ENCODE data around the gene FBLN1. TPM values are rescaled to one million over a fixed set of nuclear protein-coding genes. Genes with fewer than 3 reads are reported as not detected.

Gene FBLN1
- polyA plus RNA-seq, 1 donor from 2014 or later = 3.4 TPM

DNA sequence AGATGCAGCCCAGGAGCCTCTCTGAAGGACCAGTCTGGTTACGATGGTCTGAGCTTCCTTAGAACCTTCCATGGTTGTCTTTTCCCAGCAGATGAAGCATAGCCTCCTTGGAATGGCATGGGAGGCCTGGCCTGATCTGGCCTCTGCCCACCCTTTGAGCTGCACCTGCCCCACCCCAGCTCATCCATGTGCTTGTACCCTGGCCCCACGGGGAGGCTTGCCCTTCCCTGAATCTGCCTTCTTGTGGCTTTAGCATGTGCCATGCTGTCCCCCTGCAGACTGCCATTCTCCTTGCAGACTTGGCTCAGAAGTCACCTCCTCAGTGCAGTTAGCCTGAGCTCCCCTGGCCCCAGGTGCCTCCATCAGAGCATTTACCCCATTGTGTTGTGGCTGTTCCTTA lies 62.5 kb downstream of the FBLN1 start:
- H3F3A ChIP-seq (ENCODE audit: insufficient read depth, low read length, poor library complexity, severe bottlenecking) = no peaks in the 10 kb centered on the region
- no peaks in the 10 kb centered on the region for H3K36me3 ChIP-seq (ENCODE audit: insufficient read depth, low read length)
- no peaks in the 10 kb centered on the region for H3K79me2 ChIP-seq (replicated peaks; ENCODE audit: insufficient read depth, low read length)
- H4K20me1 ChIP-seq (ENCODE audit: insufficient read depth) = no peaks in the 10 kb centered on the region
- H2AFZ ChIP-seq (ENCODE audit: low read depth, low read length) = no peak overlapping the region
- H3K4me3 ChIP-seq (ENCODE audit: low read length) = no peak overlapping the region
- no peak overlapping the region for H3K9ac ChIP-seq (ENCODE audit: low read length)
- no peaks in the 10 kb centered on the region for H3K9me2 ChIP-seq (ENCODE audit: insufficient read depth, low read length)
- TF ChIP-seq SMC3 (conservative IDR thresholded peaks at IDR 0.05; ENCODE audit: poor library complexity) = no peak
- no peak overlapping the region for H3K4me2 ChIP-seq (ENCODE audit: low read length)
- H3K9me3 ChIP-seq (ENCODE audit: low read length) = peaks cover 3% of the 10 kb centered on the region
- H3K27ac ChIP-seq (ENCODE audit: low read length) = no peak overlapping the region
- H3K27me3 ChIP-seq (ENCODE audit: insufficient read depth, low read depth, low read length) = no peaks in the 10 kb centered on the region

DNA sequence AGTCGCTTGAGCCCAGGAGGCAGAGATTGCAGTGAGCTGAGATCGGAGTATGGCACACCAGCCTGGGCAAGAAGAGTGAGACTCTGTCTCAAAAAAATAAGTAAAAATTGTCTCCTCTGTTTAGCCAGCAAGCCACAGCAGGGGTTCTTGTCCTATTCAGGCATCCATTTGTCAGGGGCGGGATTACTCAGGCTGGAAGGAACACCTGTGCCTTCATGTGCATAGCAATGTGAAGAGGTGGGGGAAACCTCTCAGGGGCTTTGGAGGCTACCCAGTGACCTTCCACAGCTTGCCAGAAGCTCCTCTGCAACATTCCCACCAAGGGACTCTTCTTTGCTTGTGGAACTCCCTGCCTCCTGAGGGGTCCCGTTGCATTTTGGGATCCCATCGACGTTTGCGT lies 63.3 kb downstream of the FBLN1 start:
- H3K79me2 ChIP-seq (replicated peaks; ENCODE audit: insufficient read depth, low read length) = no peaks in the 10 kb centered on the region
- H4K20me1 ChIP-seq (ENCODE audit: insufficient read depth) = no peaks in the 10 kb centered on the region
- no peaks in the 10 kb centered on the region for H3F3A ChIP-seq (ENCODE audit: insufficient read depth, low read length, poor library complexity, severe bottlenecking)
- no peak overlapping the region for H3K9ac ChIP-seq (ENCODE audit: low read length)
- TF ChIP-seq, protein P1, sequence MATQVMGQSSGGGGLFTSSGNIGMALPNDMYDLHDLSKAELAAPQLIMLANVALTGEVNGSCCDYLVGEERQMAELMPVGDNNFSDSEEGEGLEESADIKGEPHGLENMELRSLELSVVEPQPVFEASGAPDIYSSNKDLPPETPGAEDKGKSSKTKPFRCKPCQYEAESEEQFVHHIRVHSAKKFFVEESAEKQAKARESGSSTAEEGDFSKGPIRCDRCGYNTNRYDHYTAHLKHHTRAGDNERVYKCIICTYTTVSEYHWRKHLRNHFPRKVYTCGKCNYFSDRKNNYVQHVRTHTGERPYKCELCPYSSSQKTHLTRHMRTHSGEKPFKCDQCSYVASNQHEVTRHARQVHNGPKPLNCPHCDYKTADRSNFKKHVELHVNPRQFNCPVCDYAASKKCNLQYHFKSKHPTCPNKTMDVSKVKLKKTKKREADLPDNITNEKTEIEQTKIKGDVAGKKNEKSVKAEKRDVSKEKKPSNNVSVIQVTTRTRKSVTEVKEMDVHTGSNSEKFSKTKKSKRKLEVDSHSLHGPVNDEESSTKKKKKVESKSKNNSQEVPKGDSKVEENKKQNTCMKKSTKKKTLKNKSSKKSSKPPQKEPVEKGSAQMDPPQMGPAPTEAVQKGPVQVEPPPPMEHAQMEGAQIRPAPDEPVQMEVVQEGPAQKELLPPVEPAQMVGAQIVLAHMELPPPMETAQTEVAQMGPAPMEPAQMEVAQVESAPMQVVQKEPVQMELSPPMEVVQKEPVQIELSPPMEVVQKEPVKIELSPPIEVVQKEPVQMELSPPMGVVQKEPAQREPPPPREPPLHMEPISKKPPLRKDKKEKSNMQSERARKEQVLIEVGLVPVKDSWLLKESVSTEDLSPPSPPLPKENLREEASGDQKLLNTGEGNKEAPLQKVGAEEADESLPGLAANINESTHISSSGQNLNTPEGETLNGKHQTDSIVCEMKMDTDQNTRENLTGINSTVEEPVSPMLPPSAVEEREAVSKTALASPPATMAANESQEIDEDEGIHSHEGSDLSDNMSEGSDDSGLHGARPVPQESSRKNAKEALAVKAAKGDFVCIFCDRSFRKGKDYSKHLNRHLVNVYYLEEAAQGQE (IDR thresholded peaks at IDR 0.05; ENCODE audit: borderline replicate concordance) = no peak
- TF ChIP-seq EZH2 (IDR thresholded peaks at IDR 0.05; ENCODE audit: borderline replicate concordance, insufficient read depth, low read length, poor library complexity, severe bottlenecking) (no peak), TAF1 (IDR thresholded peaks at IDR 0.05; ENCODE audit: low read depth) (no peak), POLR2AphosphoS5 (IDR thresholded peaks at IDR 0.05) (no peak), RAD21 (conservative IDR thresholded peaks at IDR 0.05) (no peak), EP300 (conservative IDR thresholded peaks at IDR 0.05; ENCODE audit: poor library complexity, severe bottlenecking) (no peak), SMC3 (conservative IDR thresholded peaks at IDR 0.05; ENCODE audit: poor library complexity) (no peak), MXI1 (conservative IDR thresholded peaks at IDR 0.05; ENCODE audit: poor library complexity, severe bottlenecking) (no peak)
- TF ChIP-seq, protein P2, sequence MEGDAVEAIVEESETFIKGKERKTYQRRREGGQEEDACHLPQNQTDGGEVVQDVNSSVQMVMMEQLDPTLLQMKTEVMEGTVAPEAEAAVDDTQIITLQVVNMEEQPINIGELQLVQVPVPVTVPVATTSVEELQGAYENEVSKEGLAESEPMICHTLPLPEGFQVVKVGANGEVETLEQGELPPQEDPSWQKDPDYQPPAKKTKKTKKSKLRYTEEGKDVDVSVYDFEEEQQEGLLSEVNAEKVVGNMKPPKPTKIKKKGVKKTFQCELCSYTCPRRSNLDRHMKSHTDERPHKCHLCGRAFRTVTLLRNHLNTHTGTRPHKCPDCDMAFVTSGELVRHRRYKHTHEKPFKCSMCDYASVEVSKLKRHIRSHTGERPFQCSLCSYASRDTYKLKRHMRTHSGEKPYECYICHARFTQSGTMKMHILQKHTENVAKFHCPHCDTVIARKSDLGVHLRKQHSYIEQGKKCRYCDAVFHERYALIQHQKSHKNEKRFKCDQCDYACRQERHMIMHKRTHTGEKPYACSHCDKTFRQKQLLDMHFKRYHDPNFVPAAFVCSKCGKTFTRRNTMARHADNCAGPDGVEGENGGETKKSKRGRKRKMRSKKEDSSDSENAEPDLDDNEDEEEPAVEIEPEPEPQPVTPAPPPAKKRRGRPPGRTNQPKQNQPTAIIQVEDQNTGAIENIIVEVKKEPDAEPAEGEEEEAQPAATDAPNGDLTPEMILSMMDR (IDR thresholded peaks at IDR 0.05; ENCODE audit: poor library complexity, severe bottlenecking) = no peak
- H3K4me2 ChIP-seq (ENCODE audit: low read length) = no peak overlapping the region
- H3K9me3 ChIP-seq (ENCODE audit: low read length) = no peaks in the 10 kb centered on the region
- H3K27ac ChIP-seq (ENCODE audit: low read length) = no peak overlapping the region
- H3K9me2 ChIP-seq (ENCODE audit: insufficient read depth, low read length) = no peaks in the 10 kb centered on the region
- no peak overlapping the region for H3K4me3 ChIP-seq (ENCODE audit: low read length)
- no peaks in the 10 kb centered on the region for H3K36me3 ChIP-seq (ENCODE audit: insufficient read depth, low read length)
- no peaks in the 10 kb centered on the region for H3K27me3 ChIP-seq (ENCODE audit: insufficient read depth, low read depth, low read length)
- no peak overlapping the region for H2AFZ ChIP-seq (ENCODE audit: low read depth, low read length)

DNA sequence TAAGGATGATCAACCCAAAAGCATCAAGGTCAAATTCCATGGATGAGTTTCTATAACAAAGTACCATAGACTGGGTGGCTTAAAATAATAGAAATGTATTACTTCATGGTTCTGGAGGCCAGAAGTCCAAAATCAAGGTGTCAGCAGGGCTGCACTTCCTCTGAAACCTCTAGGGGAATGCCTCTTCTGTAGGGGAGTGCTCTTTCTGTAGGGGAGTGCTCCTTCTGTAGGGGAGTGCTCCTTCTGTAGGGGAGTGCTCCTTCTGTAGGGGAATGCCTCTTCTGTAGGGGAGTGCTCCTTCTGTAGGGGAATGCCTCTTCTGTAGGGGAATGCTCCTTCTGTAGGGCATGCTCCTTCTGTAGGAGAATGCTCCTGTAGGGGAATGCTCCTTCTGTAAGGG lies 65.5 kb downstream of the FBLN1 start:
- Histone ChIP-seq H4K20me1 (ENCODE audit: insufficient read depth) (no peaks in the 10 kb centered on the region), H3K79me2 (replicated peaks; ENCODE audit: insufficient read depth, low read length) (no peaks in the 10 kb centered on the region), H3K4me3 (ENCODE audit: low read length) (no peak overlapping the region), H2AFZ (ENCODE audit: low read depth, low read length) (no peak overlapping the region), H3K9me2 (ENCODE audit: insufficient read depth, low read length) (no peaks in the 10 kb centered on the region), H3F3A (ENCODE audit: insufficient read depth, low read length, poor library complexity, severe bottlenecking) (no peaks in the 10 kb centered on the region), H3K27me3 (ENCODE audit: insufficient read depth, low read depth, low read length) (no peaks in the 10 kb centered on the region), H3K27ac (ENCODE audit: low read length) (no peak overlapping the region), H3K9me3 (ENCODE audit: low read length) (no peaks in the 10 kb centered on the region), H3K36me3 (ENCODE audit: insufficient read depth, low read length) (no peaks in the 10 kb centered on the region), H3K9ac (ENCODE audit: low read length) (no peak overlapping the region), H3K4me2 (ENCODE audit: low read length) (no peak overlapping the region)
- TF ChIP-seq SMC3 (conservative IDR thresholded peaks at IDR 0.05; ENCODE audit: poor library complexity) (no peak), MXI1 (conservative IDR thresholded peaks at IDR 0.05; ENCODE audit: poor library complexity, severe bottlenecking) (no peak), EZH2 (IDR thresholded peaks at IDR 0.05; ENCODE audit: borderline replicate concordance, insufficient read depth, low read length, poor library complexity, severe bottlenecking) (no peak), TAF1 (IDR thresholded peaks at IDR 0.05; ENCODE audit: low read depth) (no peak), EP300 (conservative IDR thresholded peaks at IDR 0.05; ENCODE audit: poor library complexity, severe bottlenecking) (no peak), POLR2AphosphoS5 (IDR thresholded peaks at IDR 0.05) (no peak), RAD21 (conservative IDR thresholded peaks at IDR 0.05) (no peak)
- TF ChIP-seq, protein P2 (IDR thresholded peaks at IDR 0.05; ENCODE audit: poor library complexity, severe bottlenecking) = no peak
- TF ChIP-seq, protein P1 (IDR thresholded peaks at IDR 0.05; ENCODE audit: borderline replicate concordance) = no peak

Measured in neural cell (in vitro differentiated cells).